NCI-H2029 treated with DMSO at 0.1 percent for 48 hours (cell line): ENCODE measurements around the gene LNPEP.
A peak's percentile ranks its signal among the peaks of the same experiment; 100 is the strongest.

Experiments used
- DNase-seq: peaks from one replicate; lab custom pipeline; 2025; lab: John Stamatoyannopoulos, UW

The LNPEP gene

DNA sequence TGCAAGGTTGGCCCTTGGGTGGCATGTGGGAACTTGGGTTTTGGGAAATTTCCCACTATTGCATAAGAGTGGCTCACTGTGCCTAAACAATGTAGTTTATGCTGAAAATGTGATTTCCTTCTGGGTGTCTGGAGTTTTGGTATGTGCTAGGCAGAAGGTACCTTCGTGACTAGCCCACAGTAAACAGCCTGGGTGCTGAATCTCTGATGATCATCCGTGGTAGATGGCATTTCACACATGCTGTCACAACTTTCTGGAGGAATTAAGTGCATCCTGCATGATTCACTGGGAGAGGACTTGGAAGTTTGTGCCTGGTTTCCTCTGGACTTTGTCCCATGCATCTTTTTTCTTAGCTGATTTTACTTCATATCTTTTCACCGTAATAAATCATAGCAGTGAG, 64.5 kb downstream of the LNPEP start:
- DNase-seq = no peak

DNA sequence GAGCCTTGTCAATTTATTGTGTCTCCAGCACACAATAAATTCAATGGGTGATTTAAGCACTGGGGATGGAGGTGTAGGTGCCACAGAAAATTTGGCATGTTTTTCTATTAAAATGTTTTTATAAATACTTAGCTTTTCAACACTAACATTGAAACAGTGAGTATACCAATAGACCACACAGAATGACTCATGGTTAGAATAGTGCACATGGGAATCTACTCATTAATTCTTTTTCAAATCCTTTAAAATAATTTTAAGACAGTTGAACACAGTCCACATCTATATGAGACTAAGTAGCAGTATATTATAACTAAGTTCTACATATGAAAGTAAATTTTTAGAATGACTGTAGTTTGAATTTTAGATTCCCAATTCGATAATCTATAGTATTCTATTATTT, 67.1 kb downstream of the LNPEP start:
- no peak for DNase-seq

DNA sequence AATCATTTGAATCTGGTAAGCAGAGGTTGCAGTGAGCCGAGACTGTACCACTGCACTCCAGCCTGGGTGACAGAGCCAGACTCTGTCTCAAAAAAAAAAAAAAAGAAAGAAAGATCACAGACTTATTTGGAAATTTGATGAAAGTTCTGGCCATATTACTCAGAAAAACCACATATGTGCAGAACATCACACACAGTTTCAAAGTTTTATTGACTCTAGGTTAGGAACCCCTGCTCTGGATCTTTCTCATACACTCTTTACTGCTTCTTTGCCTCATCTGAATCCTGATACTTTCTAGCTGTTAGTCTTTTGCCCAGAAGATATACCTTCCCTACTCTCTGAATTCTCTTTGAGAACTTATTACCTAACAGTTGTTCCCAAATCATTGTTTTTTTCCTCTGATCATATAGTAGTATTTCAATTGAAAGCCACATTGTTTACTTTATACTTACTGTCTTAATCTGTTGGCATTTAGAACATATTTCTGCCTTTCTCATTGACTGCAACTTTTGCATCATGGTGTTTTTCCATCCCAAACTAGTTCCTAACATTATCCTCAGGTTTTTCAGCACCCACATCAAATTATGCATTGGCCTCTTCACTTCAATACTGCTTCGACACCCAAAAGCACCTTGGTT, 68.7 kb downstream of the LNPEP start:
- no peak for DNase-seq

DNA sequence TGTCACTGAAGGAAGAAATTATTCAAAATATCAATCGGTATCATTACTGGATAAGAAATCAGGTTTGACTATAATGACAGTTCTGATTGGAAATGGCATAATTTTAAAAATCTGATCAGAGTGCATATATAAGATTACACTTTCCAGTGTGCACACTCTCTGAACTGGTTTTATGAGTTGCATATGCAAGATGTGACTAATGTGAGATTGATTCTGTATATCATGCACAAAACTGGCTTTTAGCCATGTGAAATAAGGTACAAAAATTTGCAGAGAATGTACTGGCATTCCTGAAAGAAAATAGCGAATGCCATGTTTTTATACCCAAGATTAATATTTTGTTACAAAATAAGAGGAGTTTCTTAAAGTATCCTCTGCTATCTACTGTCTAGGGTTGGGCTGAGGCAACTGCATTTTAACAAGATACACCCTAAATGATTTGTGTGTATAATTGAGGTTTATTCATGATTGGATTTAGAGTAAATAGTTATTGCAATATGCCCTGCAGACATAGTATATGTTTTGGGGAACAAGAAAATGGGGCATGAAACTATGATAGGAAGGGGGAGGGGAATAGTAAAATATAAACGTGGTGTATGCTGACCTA, 70.7 kb downstream of the LNPEP start:
- DNase-seq = no peak

DNA sequence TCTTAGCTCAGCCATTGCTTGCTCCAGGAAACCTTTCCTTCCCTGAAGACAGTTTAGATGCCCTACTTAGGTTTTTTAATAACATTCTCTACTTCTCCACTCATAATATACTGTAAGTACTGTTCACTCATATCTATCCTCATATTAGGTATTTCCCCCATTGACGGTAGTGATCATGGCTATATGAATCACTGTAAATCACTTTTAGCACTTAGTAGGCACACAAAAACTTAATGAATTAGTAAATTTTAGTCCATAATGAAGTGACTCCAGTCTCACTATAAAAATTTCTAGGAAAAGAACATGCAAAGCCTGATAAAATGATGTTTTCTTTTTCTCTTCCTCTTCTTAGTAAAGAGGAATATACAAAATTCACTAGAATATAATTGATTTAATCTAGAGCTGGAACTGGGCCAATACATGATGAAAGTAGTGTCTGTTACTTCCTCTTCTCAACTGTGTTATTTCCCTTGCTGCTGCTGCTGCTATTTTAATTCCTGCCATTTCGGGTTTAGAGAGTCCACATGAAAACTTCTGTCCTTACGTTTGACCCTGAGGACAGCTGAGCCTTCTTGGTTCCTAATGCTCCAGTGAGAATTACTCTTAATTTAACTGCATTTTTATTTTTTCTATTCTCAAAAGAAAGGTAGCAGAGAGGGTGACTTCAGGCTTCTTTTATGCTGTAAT, 73.5 kb downstream of the LNPEP start:
- peak; percentile 20 for DNase-seq

DNA sequence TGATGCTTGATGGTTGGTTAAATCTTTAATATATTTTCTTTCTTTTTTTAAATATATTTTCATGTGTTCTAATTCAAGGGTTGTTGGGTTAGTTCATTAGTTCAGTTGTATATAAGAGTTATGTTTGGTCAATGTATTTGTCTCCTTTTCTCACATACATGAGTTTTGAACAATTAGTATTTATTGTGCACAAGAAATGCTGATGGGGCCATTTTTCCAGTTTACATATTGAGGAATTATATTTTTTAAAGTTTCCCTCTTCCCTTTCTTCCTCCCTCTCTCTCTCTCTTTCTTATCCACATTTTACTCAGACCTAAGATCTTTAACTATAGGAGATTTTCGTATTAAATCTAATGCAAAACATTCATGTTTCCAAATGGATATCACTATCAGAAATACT, 74.0 kb downstream of the LNPEP start:
- DNase-seq = no peak

DNA sequence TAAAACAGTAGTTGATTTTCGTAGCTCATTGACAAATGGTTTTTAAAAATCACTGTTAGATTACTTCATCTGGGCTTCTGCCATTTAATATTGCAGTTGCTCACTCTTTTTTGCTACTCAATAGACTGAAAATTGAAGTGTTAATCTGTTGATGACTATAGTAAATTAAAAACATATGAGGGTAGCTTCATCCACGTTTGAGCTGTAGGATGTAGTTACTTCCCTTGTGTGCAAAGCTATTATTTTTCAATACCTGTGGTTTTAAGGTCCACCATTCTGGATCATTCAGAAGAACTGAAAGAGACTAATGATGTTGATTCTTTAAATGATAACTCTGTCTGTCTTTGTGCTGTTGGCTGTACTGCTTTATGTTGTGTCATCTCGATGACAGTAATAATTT, 74.7 kb downstream of the LNPEP start:
- DNase-seq = no peak

DNA sequence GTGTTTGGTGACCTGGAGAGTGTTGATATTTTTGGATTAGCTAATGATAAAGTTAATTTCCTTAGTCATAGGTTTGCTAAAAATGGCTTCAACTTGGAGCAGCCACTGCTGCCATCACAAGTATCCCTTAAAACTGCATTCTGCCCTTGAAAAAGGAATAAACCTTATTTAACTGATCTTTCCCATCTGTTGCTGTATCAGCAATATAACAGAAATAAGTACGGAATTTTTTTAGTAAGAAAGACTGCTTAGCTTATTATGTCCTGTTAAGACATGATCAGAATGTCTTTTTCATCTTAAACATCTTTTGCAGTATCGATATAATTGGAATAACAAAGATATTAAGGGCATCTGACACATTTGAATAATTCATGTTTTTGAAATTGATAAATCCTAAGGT, 75.7 kb downstream of the LNPEP start:
- no peak for DNase-seq

DNA sequence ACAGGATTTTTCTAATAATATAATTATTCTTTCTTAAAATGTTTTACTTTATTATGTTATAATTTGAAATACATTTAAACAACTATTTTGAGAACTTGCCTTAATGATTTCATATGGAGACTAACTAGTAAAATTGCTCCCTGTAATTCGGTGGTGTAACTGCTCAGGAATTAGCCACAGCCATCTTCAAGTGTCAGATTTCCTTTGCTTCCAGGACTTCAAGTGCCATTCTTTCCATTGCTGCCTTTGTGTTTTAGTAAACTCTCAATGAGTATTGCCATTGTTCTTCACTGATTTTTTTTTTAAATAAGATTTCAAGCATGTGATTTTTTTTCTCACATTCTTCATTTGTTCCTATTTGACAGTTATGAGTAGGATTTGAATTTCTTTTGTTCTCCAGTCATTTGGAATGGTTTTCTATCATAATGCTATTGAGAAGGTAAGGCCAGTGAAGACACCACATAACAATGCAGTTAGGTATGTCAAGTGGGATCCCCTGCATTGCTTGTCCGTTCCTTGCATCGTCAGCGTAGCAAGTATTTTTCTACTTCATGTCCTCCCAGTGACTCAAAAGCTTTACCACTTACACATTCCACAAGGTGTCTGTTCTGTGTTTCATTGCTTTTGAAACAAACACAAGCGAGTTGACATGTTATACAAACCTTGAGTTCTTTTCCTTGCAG, 83.7 kb downstream of the LNPEP start:
- no peak for DNase-seq

DNA sequence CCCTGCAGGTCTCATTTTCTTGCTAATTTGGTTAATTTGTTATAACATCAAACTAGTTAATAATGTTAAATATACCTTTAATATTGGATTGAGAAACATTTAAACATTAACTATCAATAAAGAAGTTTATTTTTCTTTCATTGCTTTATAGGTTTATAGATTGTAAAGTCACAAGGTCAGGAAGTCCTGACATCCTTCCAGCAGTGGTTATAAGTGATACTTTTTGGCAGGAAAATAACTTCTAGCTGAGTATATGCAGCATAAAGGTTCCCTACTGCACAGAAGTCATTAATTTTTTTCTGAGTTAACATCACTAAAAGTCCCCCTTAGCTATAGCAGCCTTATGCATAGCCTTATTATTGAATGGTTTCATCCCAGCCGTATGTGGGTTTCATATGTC, 85.5 kb downstream of the LNPEP start:
- DNase-seq = no peak

DNA sequence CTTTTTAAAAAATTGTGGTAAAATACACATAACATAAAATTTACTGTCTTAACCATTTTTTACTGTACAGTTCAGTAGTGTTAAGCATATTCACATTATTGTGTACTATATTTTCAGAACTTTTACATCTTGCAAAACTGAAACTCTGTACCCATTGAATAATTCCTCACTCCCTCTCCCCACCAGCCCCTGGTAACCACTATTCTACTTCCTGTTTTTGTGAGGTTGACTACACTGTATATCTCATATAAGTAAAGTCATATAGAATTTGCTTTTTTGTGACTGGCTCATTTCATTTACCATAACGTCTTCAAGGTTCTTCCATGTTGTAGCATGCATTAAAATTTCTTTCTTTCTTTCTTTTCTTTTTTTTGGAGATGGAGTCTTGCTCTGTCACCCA, 87.0 kb downstream of the LNPEP start:
- no peak for DNase-seq

DNA sequence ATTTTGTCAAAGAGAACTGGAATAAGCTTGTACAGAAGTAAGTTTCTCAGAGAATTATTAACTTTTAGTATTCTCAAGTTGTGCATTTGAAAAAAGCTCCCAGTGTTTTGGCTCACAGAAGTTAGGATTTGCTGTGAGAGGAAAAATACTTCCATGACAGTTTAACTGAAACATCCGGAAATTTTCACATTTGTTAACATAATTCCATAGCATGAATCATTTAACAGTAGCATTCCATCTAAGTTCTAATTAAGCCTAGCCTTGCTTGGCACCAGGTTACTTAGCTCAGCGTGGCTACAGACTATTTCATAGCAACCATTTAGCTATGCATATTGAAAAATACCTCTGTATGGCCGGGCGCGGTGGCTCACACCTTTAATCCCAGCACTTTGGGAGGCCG, 90.8 kb downstream of the LNPEP start:
- DNase-seq = no peak

DNA sequence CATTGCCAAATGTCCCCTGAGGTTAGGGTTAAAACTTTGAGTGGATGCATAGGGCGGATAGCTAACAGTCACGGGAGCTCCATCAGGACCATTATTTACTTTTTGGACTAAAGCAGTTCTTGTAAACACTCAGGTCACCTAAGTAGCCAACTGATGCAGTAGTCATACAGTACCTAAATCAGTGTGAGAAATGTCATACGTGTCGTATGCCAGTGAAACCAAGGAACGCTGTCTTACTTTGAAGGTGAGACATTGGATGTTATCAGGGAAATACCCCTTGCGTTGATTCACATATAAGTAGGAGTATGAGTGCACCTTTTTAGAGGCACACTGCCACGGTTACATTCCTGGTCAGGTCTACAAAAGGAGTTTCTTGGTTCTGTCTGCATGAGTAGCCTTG, 101.9 kb downstream of the LNPEP start:
- no peak for DNase-seq

DNA sequence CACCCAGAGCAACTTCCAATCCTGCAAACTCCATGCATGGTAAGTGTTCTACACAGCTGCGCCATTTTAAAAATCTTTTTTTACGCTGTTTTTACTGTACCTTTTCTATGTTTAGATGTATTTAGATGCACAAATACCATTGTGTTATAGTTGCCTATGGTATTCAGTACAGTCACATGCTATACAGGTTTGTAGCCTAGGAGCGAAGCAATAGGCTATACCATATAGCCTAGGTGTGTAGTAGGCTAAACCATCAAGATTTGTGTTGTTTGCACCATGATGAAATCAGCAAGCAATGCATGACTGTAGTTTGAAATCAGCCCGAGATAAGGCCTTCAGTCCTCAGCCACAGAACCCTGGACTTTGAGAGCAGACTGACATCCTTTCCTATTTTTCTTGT, 105.4 kb downstream of the LNPEP start:
- no peak for DNase-seq

DNA sequence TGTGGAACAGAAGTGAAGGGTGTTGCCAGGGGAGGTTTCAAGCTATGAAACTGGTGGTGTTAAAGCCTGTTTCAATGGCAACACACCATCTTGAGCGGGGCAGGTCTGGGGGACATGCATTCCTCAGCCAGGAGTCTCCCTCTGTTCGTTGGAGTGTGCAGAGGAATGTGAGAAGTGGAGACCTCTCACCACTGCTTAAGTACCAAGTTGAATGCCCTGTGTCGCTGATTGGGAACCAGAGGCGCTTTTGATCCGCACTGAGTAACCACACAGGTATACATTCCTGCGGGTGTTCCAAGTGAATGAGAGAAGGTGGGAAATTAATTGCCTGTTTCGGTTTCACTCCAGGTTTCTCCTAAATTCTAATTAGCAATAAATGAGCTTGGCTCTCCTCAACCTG, 107.1 kb downstream of the LNPEP start:
- no peak for DNase-seq

DNA sequence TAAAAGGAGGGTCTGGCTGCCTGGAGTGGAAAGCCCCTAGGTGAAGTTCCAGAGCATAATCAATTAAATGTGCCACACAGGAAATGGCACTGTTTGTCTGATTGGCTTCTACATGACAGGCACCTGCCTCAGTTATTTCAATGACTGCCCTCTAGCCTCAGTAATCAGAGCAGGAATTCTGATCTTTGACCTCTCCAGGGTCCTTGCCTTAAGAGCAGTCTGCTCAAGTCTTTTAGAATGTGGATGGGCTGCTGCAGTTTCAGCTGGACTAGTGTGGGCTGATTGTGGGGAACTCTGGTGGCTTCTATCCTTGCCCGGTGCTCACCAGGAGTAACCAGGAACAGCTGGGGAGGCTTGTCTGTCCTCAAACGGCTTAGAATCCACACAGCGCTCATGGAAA, 107.6 kb downstream of the LNPEP start:
- DNase-seq = no peak

DNA sequence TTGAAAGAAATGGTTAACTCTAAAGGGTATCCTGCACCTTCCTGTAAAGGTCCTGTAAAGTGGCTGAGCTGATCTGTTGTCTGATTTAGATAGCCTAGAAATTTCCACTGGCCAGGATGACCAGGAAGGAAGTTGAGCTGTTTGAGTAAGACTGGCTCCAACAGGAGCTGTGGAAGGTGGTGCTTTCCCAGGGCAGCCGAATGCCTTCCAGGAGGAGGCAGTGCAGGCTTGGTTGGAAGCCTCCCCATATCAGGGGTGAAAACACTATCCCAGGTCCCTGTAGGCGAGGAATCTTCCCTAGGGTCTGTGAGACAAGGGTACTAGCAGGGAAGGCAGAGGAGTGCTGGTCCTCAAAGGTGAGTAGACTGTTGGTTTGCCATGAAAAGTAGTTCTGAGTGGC, 108.2 kb downstream of the LNPEP start:
- no peak for DNase-seq

DNA sequence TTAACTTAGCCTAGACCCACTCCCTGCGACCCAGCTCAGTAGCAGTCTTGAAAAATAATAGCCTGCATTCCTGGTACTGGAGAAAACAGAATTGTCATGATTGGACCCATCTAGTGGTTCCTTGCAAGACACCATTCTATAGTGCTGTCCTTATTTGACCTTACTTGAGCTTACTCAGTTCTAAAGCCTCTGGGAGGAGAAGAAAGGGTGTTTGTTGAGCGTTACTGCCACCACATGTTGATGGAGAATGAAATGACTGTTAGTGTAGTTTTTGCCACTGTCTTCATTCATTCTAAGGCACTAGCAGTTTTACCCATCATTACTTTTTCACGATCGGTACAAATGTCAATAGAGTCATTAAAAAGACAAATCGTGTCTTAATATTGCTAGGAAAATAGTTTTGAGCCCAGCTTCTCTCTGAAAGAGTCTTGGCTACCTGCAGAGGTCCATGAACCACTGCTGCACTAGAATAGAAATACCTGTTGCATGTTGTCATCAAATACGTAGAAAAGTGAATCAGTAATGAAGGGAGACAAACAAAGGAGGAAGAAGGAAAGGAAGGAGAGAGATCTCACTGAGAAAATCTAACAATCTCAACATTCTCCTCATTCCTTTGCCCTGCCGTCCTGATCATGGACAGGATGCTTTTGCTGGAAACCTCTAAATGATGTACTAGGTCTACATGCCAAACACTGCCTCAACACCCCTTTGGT, 110.5 kb downstream of the LNPEP start:
- DNase-seq = no peak

DNA sequence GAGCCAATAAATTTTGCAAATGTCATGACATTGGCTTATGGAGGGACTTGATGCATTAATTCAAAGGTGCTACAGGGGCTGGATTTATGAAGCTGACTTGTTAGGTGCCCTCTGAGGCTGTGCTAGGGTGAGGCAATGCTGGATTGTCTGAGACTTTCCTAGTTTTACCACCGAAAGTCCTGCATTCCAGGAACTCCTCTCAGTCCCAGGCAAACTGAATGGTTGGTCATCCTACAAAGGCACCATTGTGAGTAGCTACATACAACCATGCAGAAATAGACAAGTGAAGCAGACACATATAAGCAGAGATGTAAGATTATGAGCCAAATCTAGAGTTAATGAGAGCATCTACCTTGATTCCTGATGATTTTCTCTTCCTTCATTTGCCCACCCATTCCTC, 111.2 kb downstream of the LNPEP start:
- no peak for DNase-seq

DNA sequence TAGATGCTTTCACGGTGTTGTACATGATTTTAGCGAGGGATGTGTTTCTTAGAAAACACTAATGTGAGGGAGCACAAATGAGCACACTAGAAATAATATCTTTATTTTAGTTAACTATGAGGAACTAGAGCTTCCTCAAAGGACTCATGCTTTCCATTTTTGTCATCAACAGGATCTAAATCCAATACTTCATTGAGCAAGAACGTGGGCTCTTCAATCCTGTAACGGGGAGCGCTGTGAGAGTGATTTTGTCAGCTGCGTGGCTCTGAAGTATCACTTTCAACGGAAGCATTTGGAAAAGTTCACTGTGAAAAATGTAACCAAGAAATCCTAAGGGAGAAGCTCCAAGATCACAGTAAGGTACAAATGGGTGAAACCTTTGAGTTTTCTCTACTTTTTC, 113.3 kb downstream of the LNPEP start:
- DNase-seq = no peak

DNA sequence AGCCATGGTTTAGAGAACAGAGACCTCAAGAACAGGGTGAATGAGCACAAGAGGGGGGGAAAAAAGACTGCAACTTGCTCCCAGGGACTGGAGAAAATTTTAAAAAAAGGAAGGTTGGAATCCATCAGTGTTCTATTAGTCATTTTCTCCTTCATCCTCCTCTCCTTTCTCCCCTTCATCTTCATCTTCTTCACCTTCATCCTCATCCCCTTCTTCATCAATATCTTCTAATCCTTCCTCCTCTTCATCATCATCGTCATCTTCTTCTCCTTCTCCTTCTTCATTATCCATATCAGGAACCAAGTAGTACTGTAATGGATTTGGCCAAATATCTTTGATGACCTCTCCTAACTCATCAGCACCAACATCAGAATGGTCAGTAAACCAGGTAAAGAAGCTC, 120.4 kb downstream of the LNPEP start:
- no peak for DNase-seq

DNA sequence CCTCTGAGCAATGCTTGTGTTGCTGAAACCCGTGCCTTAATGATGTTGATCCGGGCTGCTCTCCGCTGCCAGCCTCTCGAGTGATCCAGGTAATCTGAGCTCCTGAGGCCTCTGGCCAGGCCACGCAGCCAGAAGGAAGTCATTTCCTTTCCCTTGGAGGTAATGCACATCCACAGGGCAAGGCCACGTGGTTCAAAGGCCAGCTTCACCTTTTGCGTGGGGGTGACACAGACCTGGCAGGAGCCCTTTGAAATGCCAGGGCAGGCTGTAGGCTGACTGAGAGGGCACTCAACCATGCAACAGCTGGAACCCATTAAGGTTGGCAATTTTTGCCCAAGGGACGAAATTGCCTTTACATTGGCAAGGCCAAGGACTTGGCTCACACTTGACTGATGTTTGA, 126.2 kb downstream of the LNPEP start:
- peak; percentile 42 for DNase-seq

DNA sequence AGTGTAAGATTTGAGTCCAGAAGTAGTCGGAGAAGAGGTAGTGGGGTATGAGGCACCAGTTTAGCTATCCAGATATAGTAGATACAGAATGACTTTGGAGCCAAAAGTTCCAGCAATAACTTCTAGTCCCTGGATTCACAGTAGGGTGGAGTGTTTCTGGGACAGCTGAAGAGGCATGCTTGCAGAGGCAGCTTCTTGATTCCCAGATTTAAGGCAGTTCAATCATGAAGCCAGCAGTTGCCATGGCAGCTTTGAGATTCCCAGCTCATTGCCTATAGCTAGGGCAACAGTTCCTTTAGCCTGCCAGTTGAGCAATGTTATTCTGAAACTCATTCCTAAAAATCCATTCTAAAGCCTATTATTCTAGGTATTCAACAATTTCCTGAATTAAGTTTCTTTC, 127.4 kb downstream of the LNPEP start:
- no peak for DNase-seq
